Lung (tissue), 12 donors: ENCODE measurements around the gene ATN1. TPM values are rescaled to one million over a fixed set of nuclear protein-coding genes. Genes with fewer than 3 reads are reported as not detected.

Source experiments
- ATAC-seq: fragments of 200-7000 bp; cut with Tn5 transposase; one replicate; pipeline ENCODE4 v1.9.1; 2020; ENCODE audit warnings: moderate number of reproducible peaks; ENCODE audit not compliant: insufficient read depth, low FRiP score
- DNase-seq, 3 donors: peaks; one replicate each; pipeline ENCODE4 v3.0.0-alpha.2; 2013 to 2017
- H3K27ac ChIP-seq, 2 donors: one replicate each; pipeline ENCODE4 v1.5.1; 2013; ENCODE audit warnings: mild to moderate bottlenecking in 2 of 2, moderate library complexity in 2 of 2, control low read depth in 1 of 2, inconsistent platforms in 1 of 2, low read depth in 1 of 2, low read length in 1 of 2
- H3K27me3 ChIP-seq, 3 donors: one replicate each; pipeline ENCODE4 v1.5.1; 2013; ENCODE audit warnings: low read length in 2 of 3; ENCODE audit not compliant: control insufficient read depth in 3 of 3, insufficient read depth in 3 of 3
- H3K36me3 ChIP-seq, 4 donors: one replicate each; pipeline ENCODE4 v1.5.1; 2013; ENCODE audit warnings: low read length in 4 of 4, mild to moderate bottlenecking in 1 of 4, moderate library complexity in 1 of 4; ENCODE audit not compliant: control insufficient read depth in 4 of 4, insufficient read depth in 4 of 4
- H3K4me1 ChIP-seq, 5 donors: one replicate each; pipeline ENCODE4 v1.5.1; 2013; ENCODE audit warnings: low read length in 5 of 5, mild to moderate bottlenecking in 2 of 5, moderate library complexity in 1 of 5; ENCODE audit not compliant: control insufficient read depth in 5 of 5, insufficient read depth in 5 of 5
- H3K4me3 ChIP-seq: one replicate; pipeline ENCODE4 v1.5.1; 2013; ENCODE audit warnings: mild to moderate bottlenecking, control low read depth, moderate library complexity
- H3K9ac ChIP-seq, 2 donors: one replicate each; pipeline ENCODE4 v1.5.1; 2013; ENCODE audit warnings: low read length in 2 of 2, control low read depth in 1 of 2; ENCODE audit not compliant: insufficient read depth in 1 of 2
- H3K9me3 ChIP-seq, 4 donors: one replicate each; pipeline ENCODE4 v1.5.1; 2013; ENCODE audit warnings: low read length in 3 of 4, mild to moderate bottlenecking in 1 of 4, moderate library complexity in 1 of 4; ENCODE audit not compliant: control insufficient read depth in 4 of 4, insufficient read depth in 3 of 4
- CTCF ChIP-seq: IDR thresholded peaks from 2 replicates; pipeline ENCODE4 v1.5.1; 2012; ENCODE audit warnings: mild to moderate bottlenecking; ENCODE audit errors: control extremely low read depth, extremely low read depth
- WGBS, 2 donors: extraction: QIAGEN DNeasy Blood & Tissue Kit; methylation state at CpG; one replicate each; pipeline ENCODE4 v1.1.7; 2013; 5-methylcytosine and 5-hydroxymethylcytosine counted together
- polyA plus RNA-seq, 2 donors: library from polyadenylated mRNA; stranded (reverse); fragments of 200-250 nt; gene quantifications; one replicate each; pipeline ENCODE4 v1.2.1, GENCODE V29; 2013
- total RNA-seq, 2 donors: library from RNA; depleted of rRNA in 1 of 2; stranded (reverse); fragments of >200 nt in 1 of 2; gene quantifications; one replicate each; pipeline ENCODE4 v1.2.1, GENCODE V29; 2014 to 2021
- donor health status: control.
- donor health status: control.
- donor health status: Bipolar disorder and iron deficiency.
- donor health status: healthy.
- donor health status: DM: yes; HTN: yes; CAD: no.

Gene ATN1
- total and polyA plus RNA-seq, 4 donors = 63.5 to 113 (median 79.8) TPM

GRCh38 chr12:6950811-6951540 lies 23.2 kb downstream of the ATN1 start, which contains the start of gene PTPN6:
Gene PTPN6 (plus strand): TSS chr12:6951356. CDS start chr12:6951513, 157 bp downstream.
- peaks cover 0 to 8% (median 0%) of the 10 kb centered on the region in 5 donors for H3K4me1 ChIP-seq
- peaks cover 0 to 7% (median 1%) of the 10 kb centered on the region in 4 donors for H3K36me3 ChIP-seq
- H3K9me3 ChIP-seq = no peaks in the 10 kb centered on the region
- no peak within 1 kb of the TSS for H3K9ac ChIP-seq
- H3K4me3 ChIP-seq = peak within 1 kb of the TSS; percentile 40
- WGBS, 2 donors = 30 to 59% methylated on average over 24 to 25 of the region's 25 CpGs
- no peak for TF ChIP-seq CTCF
- DNase-seq = no peak
- H3K27ac ChIP-seq = peak within 1 kb of the TSS in 1 of 2 donors; percentile 87
- peak; percentile 34 for ATAC-seq
- no peaks in the 10 kb centered on the region for H3K27me3 ChIP-seq

- ATAC-seq (no peak), DNase-seq (no peak)
- H3K27ac ChIP-seq = peak overlapping the region in 1 of 2 donors; percentile 87
- H3K4me1 ChIP-seq = peaks cover 0 to 8% (median 0%) of the 10 kb centered on the region in 5 donors
- peak overlapping the region; percentile 40 for H3K4me3 ChIP-seq
- H3K9me3 ChIP-seq = no peaks in the 10 kb centered on the region
- H3K27me3 ChIP-seq = no peaks in the 10 kb centered on the region
- TF ChIP-seq CTCF = no peak
- peaks cover 0 to 10% (median 1%) of the 10 kb centered on the region in 4 donors for H3K36me3 ChIP-seq
- H3K9ac ChIP-seq = no peak overlapping the region
- WGBS, 2 donors = 33 to 59% methylated on average over 19 to 20 of the region's 20 CpGs
Measured at GRCh38 chr12:6951551-6952120, 23.9 kb downstream of the ATN1 start.

- DNase-seq (no peak), ATAC-seq (no peak)
- Histone ChIP-seq H3K9me3 (no peaks in the 10 kb centered on the region), H3K4me3 (peak overlapping the region; percentile 40), H3K4me1 (peaks cover 0 to 8% (median 0%) of the 10 kb centered on the region in 5 donors), H3K27ac (peak overlapping the region in 1 of 2 donors; percentile 87), H3K9ac (no peak overlapping the region), H3K36me3 (peaks cover 0 to 13% (median 0%) of the 10 kb centered on the region in 4 donors), H3K27me3 (no peaks in the 10 kb centered on the region)
- no peak for TF ChIP-seq CTCF
- WGBS, 2 donors = 31 to 60% methylated on average over 22 of the region's 22 CpGs
Measured at GRCh38 chr12:6952121-6952862, 24.5 kb downstream of the ATN1 start.
